Retinal pigment epithelial cell (primary cell): ENCODE data around the gene NCOA3.
"Not testable (repeated sequence)": the region's sequence is repeated elsewhere in the genome, so short reads cannot be mapped to it uniquely, and the experiment has no call there.

Experiments used
- DNase-seq: peaks from one replicate; pipeline ENCODE4 v3.0.0-alpha.2; 2010; ENCODE audit warnings: low read depth
- H3K4me3 ChIP-seq: 2 replicates; pipeline ENCODE4 v1.5.1; 2011; ENCODE audit warnings: mild to moderate bottlenecking, low read length, control low read depth, moderate library complexity
- CTCF ChIP-seq: conservative IDR thresholded peaks from 2 replicates; pipeline ENCODE4 v1.5.1; 2011; ENCODE audit warnings: low read depth, low read length, control low read depth, inconsistent platforms

NCOA3 gene

GRCh38 chr20:47581090-47581489 is 79.4 kb downstream of the NCOA3 start:
- no peak for DNase-seq
- TF ChIP-seq CTCF, result no peak
- H3K4me3 ChIP-seq, result no peak overlapping the region

- H3K4me3 ChIP-seq, result no peak overlapping the region
- no peak for TF ChIP-seq CTCF
- no peak for DNase-seq
Observed at GRCh38 chr20:47583551-47583950, 81.9 kb downstream of the NCOA3 start.

- TF ChIP-seq CTCF, result no peak
- H3K4me3 ChIP-seq, result no peak overlapping the region
- no peak for DNase-seq
Observed at GRCh38 chr20:47585087-47585747, 83.5 kb downstream of the NCOA3 start.

GRCh38 chr20:47586649-47587294 is 85.1 kb downstream of the NCOA3 start:
- H3K4me3 ChIP-seq, result no peak overlapping the region
- no peak for TF ChIP-seq CTCF
- DNase-seq, result no peak

GRCh38 chr20:47588158-47588557 is 86.5 kb downstream of the NCOA3 start:
- no peak for DNase-seq
- TF ChIP-seq CTCF, result no peak
- H3K4me3 ChIP-seq, result no peak overlapping the region

- no peak overlapping the region for H3K4me3 ChIP-seq
- TF ChIP-seq CTCF, result no peak
- no peak for DNase-seq
Observed at GRCh38 chr20:47591231-47591630, 89.5 kb downstream of the NCOA3 start.

GRCh38 chr20:47594157-47594556 is 92.5 kb downstream of the NCOA3 start:
- no peak for TF ChIP-seq CTCF
- no peak for DNase-seq
- H3K4me3 ChIP-seq, result no peak overlapping the region

GRCh38 chr20:47595138-47595537 is 93.5 kb downstream of the NCOA3 start:
- not testable (repeated sequence) for DNase-seq, H3K4me3 ChIP-seq
